Pons (tissue), 1 donor: Measurements from ENCODE around the gene PYM1.
"Not testable (repeated sequence)": the region's sequence is repeated elsewhere in the genome, so short reads cannot be mapped to it uniquely, and the experiment has no call there.

Experiments used
- DNase-seq: peaks from one replicate; pipeline ENCODE4 v3.0.0-alpha.2; 2016; ENCODE audit warnings: low spot score

Gene PYM1

DNA sequence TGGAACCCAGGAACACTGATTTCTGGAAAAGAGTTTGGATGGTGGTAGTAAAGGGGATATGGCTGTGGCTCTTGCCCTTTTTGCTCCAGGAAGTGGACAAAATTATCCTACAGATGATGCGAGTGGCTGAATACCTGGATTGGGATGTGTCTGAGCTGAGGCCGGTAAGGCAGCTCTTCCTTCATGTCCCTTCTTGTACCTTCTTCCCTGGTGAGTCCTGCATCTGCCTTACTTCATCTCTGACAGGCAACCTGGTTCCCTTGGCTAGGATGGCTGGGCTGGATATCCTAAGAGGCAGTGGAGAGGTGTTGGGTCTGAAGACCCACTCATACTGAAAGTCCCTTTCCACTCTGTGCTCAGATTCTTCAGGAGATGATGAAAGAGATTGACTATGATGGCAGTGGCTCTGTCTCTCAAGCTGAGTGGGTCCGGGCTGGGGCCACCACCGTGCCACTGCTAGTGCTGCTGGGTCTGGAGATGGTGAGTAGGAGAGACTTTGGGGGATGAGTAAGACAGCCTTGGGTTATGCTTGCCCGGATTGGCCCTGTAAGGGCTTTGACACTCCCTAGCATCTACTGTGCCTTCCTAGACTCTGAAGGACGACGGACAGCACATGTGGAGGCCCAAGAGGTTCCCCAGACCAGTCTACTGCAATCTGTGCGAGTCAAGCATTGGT is 11.3 kb upstream of the PYM1 start:
- no peak for DNase-seq

DNA sequence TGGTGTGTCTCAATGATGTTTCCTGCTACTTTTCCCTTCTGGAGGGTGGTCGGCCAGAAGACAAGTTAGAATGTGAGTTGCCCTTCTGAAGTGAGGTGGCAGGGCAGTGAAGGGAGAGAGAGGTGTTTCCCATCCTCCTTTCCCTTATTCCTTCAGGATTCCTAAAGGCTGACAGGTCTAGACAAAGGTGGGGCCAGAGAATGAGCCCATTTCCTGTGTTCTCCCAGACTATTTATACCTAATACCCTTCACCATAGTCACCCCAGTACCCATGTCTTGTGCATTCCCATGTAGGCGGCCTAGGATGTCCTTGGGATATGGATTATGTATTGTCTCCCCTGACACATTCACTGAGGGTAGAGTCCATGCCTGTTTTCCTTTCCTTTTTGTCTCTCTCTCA is 10.3 kb upstream of the PYM1 start:
- no peak for DNase-seq

DNA sequence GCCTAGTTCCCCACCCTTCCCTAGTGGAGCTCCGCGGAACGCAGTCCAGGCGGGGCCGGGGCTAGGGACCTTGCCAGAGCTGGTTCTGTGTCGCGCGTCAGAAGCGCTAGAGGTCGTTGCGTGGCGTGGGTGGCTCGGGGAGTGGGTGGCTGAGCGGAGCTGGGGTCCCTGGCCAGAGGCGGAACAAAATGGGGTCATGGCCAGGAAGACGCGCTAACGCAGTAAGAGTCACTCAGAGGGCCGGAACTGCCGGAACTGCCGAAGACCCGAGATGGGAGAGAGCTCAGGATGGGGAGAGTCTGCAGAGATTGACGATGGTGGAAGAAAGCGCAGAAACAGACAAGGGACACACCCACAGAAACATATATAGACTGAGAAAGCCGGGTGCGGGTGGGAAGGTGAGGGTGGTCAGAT is 8.1 kb upstream of the PYM1 start:
- DNase-seq, result no peak

DNA sequence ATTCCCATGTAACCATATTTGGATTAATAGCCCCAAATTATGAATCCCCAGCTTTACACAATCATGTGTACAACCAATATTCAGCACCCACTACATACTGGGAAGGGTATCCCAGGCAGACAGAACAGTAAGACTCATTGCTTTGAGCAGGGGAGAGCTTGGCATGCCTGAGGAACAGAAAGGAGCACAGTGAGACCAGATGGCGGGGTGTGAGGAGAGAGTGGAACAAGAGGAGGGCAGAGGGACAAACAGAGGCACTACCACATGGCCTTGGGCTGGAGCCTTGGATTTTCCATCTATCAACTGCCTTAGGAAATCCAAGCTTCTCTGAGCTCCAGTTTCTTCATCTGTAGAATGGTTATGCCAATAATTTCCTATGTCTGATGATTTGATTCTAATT is 7.1 kb upstream of the PYM1 start:
- DNase-seq, result no peak

DNA sequence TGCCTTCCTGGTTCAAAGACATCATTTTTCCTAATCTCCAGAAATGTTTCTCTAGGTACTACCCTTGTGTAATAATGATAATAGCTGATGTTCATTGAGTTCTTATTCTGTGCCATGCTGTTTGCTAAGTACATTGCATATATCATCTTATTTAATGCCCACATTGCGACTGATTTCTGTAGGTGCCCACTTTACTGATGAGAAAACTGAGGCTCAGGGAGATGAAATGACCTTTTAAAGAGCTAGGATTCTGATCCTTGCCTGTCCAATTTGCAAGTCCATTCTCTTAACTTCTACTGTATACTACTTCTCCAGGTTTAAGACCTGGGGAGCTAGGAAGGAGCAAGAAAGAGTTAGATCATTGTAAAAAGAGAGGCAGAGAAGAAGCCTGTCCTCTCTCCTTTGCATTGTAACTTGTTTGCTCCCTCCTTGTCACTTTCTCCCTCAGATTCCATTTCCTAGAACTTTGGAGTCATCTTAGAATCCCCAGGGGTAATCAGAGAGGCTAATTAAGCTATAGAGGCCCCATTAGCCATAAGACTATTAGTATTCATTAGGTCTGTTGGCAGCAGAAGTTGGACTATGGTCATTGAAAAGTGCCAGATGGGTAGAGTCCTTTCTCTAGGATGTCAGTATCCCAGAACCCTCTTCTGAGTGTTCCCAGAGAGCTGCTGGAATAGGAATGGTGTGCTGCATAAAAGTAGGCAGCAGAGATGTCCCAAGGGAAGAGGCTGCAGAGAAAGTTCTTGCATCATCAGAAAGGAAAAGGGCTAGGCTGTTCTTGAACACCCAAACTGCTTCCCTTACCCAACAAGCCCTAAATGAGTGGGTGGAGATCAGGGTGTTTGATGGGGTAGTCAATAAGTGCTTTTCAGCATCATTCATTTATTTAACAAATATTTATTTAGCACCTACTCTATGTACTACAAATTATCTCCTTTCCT is 6.4 kb upstream of the PYM1 start:
- DNase-seq, result no peak

DNA sequence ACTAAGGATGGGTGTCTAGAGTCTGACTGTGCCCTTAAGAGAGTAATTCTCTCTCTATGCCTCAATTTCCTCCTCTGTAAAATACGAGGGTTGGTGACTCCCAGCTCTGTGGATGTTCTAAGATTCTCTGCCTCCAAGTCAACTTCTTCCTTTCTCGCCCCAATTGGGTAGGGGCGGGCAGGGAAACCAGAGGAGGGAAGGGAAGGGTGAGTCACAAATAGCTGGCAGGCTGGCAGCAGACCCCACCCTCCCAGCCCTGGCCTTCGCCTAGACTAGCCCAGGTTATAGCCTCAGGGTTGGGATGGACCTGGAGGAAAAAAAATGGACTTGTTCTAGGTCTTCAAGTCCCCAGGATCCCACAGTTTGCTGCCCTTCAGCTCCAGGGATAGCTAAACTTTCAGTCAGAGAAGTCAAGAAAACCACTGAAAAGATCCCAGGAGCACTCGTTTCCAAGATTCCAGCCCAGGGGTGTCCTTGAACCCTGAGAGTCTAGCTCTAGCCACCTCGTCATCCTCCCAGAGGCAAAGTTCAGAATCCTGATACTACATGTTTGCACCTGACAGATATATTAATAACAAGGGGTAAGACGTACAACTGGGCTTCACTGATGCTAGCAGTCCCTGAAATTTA is 5.6 kb upstream of the PYM1 start:
- no peak for DNase-seq

DNA sequence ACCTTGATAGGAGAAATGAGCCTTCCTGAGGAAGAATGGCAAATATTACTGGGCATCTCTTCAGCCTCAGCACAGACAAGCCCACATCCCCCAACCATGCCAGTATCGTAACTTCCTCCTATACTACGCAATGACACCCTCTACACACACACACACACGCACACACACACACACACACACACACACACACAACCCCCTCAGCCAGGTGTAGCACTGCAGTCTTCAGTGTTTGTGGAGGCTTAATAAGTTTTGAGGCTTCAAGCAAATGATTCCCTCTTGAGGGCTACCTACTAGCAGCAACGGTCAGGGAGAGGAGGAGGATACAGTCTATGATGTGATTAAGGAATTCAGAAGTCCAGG is 4.8 kb upstream of the PYM1 start:
- peak; percentile 10 for DNase-seq

DNA sequence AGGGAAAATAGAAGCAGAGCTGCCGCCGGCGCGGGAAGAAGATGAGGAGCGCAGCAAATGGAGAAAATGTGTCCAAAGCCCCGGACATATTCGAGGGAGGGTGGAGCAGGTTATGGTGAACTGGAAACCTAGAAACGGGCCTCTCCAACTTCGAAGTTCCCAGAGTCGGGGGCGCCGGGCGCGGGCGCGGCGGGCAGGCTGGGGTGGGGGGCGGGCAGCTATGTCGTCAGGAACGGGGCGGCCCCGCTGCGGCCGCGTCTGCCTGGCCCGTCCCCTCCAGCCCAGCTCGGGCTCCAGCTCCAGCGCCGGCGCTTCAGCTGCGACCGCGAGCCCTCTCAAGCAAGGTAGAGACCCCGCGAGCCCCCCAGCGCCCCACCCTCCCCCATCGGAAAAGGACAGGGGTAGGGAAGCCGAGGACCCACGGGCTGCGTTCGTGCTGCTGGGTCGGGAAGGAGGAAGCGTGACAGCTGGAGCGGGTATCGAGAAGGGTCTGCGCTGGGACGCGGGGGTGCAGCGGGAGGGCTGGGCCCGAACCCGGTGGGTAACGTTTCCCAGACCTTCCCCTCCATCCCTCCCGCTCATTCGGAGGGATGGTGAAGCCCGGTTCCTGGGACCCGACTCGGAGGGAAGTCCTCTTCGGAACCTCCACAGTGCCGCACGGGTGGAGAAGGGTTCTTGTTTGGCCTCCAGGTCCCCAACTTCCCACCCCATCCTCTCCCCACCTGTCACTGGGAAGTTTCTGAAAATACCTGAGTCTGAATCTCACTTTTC is 4.3 kb upstream of the PYM1 start:
- DNase-seq, result peak; percentile 7

DNA sequence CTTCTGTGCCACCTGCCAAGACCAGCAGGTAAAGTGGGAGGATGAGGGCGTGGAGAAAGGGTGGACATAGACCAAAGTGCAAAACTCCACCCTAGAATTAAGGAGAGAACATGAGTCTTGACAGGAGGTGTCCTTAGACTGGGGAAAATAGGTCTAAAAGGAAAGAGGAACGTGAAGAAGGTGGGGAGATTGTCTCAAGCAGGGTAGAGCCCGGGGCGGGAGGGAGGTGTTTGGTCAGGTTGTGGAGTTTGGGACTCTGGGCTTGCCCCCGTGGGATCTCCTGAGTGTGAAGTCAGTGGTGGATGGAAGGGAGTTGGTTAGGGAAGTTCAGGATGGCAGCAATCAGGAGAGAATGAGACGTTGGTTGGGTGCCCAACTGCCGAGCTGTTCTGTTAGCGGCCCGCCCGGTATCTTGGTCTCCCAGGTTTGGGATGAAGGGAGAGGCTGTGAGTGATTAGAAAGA is 3.7 kb upstream of the PYM1 start:
- DNase-seq, result peak; percentile 19

DNA sequence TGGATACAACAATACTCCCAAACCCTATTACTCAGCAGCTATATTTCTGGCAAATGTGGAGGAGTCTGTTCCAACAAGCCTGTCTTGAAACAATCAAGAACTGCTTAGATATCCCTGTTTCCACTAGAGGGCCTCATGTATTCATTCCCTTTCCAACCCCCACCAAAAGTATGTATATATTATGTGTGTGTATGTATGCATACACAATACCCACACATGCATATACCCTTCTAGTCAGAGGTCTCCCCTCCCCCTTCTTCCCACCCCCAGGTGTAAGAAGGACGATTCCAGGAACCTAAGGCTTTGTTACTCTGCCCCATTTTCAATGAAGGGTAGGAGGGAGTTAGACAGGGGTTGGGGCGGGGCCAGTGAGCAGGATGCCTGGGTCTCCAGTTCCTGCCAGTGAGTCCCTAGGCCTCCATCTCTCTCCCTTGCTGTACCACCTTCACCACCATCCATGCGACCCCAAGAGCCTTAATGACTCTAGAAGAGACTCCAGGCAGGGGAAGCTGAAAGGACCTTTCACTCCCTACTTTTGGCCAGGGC is 3.1 kb upstream of the PYM1 start, which contains the start of gene DGKA:
Gene DGKA (plus strand): TSS at position 392 of the 546 bp plus-strand sequence. CDS start 5,342 bp downstream, outside the sequence.
- DNase-seq, result peak; percentile 75

DNA sequence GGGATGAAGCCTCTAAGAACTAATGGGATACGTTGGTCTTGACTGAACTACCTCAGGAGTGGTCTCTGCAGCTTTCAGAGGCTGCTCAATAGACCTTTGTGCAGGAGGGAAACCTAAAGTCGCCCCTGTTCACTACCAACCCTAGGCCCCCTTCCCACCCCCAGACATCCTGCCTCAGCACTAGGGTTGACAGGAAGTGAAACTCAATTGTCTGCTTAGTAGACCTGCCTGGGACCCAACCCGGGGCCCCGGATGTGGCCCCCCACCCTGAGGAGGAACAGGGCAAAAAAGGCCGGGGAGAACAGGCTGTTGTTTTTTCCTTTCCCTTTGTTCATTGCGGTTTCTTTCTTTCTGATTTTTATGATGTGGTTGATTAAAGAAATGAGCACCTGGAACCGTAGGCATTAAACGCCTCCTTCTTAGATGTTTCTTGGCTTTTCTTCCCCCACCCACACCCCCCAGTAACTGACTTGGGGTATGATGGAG is 1.7 kb upstream of the PYM1 start:
- peak; percentile 40 for DNase-seq

DNA sequence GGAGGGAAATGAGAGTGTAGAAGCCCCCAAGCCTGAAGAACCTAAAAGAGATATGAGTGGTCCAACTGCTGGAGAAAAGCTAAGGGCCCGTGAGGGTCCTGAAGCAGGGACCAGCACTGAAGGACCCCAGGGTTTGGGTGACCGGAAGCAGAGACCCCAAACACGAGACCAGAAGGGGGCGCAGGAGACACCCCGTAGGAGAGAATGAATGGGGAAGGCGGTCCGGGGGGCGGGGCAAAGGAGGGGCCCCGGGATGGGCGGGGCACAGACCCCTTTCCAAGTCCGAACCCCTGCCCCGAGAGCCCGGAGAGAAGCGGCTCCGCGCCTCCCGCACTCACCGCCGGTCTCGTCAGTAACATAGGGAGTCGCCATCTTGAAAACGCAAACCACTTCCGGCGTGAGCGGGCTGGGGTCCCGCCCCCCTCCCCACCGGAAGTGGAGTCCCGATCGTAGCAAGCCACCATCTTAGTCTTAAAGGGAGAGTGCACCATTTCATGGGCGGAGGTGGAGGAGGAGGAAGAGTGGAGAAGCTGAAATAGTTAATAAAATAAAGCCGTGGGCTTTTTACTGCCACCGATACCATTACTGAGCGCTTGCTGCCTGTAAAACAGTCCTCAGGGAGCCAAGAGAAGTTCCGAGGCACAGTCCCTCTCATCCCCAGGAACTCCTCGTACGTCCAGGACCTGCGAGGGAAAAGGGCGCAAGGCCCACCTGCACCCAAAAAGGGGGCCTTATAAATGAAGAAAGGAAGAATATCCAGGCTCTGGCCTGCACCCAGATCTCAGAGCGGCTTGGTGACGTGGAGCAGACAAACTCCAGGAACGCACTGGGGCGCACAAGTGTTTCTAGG is 731 bp downstream of the PYM1 start:
- DNase-seq, result peak; percentile 93

DNA sequence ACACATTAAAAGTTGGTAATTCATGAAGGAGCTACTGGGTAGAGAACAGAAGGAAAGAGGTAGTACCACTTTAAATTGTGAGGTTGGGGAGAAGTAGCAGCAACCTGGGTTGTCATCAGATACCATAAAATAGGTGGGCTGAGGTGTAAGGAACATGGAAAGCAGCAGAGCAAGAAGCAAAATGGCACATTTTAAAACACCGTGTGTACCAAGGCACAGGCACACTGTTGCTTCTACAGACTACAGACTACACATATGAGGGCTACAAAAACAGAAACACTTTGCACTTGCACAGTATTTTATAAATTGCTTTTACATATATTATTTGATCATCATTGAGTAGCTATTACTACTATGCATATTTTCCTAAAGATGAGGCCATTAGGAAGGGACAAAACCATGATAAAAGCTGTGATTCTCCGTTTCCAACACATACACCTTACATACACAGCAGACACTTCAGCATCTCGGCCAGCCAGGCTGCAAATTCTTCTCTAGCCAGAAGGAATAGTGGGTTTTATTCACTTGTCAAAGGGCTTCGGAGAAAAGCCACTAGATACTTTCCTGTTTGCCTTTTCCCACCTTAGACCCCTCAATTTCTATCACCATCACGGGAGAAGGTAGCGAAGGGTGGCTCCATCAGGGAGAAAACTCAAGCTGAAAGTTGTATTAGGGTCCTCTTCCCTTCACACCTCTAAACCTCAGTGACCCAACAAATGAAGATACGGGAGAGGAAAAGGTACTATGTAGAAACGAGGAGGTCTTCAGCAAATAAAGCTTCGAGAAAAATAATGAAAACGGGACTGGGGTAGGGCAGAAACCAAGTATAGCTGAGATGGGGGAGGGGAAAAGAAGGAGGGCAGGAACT is 1.6 kb downstream of the PYM1 start:
- no peak for DNase-seq

DNA sequence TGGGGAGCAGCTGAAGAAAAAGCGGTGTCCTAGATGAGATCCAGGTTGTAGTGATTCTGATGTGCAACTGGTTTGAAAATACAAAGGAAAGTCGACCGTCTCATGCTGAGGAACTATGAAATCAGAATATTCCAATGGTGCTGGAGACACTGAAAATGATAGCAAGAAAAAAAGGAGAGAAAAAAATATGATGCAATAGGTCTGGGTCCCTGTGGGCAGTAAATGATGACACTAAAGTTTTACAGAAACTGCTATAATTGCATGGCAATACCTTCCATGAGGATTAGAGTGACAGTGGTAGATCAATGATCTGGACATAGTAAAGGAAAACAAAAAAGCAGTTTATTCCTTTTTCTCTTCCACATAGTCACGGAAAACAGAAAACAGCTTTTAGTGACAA is 2.3 kb downstream of the PYM1 start:
- DNase-seq, result no peak

DNA sequence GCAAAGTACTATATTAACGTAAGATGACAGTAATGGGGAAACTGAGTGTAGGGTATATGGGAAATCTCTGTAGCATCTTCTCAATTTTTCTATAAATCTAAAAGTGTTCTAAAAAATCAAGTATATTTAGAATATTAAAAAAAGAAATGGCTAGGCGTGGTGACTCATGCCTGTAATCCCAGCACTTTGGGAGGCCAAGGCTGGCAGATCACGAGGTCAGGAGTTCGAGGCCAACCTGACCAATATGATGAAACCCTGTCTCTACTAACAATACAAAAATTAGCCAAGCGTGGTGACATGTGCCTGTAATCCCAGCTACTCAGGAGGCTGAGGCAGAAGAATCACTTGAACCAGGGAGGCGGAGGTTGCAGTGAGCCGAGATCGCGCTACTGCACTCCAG is 4.0 kb downstream of the PYM1 start:
- not testable (repeated sequence) for DNase-seq

DNA sequence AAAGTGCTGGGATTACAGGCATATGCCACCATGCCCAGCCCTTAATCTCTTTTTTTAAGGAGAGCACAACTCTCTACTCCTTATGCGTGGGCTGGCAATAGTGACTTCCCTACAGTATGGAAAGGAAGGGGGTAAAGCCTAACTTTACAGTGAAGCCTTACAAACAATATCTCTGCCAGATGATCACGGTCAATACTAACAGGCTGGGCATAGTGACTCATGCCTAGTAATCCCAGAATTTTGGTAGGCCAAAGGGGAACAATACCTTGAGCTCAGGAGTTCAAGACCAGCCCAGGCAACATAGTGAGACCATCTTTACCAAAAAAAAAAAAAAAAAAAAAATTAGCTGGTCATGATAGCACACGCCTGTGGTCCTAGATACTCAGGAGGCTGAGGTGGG is 5.6 kb downstream of the PYM1 start:
- no peak for DNase-seq

DNA sequence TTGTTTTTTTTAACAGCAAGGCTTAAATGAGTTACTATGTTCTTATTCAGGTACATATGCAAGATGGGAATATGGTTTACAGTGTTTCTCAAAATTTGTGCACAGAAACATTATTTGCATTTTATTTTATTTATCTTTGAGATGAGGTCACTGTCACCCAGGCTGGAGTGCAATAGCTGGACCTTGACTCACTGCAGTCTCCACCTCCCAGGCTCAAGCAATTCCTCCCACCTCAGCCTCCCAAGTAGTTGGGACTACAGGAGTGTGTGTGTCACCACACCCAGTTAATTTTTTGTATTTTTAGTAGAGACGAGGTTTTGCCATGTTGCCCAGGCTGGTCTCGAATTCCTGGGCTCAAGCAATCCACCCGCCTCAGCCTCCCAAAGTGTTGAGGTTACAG is 8.7 kb downstream of the PYM1 start:
- DNase-seq, result not testable (repeated sequence)

DNA sequence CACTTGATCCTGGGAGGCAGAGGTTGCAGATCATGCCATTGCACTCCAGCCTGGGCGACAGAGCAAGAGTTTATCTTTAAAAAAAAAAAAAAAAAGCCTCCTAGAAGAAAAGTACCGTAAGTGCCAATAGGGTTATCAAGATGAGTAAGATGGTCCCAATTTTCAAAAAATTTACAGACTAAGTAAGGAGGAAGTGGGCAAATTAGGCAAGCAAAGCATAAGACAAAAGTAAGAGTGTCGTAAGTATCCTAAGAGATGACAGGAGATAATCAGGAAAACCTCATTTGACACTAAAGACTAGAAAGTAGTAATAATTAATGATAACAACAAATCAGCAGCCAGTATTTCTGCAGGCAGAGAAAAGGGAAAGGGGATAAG is 12.2 kb downstream of the PYM1 start:
- DNase-seq, result no peak

DNA sequence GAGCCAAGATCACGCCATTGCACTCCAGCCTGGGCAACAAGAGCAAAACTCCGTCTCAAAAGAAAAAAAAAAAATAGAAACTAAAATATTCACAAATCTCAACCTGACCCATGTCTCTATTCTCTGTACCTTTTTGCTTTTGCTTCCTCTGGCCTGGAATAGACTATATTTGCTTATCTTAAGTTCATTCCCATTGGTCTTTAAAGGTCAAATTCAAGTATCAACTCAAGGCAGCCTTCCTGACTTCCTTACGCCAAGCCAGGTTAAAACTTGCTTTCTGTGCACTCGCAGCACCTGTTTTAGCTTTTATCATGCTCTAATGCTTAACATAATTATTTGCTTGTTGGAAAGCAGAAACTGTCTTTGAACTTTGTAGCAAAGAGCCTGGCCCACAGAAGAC is 14.8 kb downstream of the PYM1 start:
- no peak for DNase-seq

DNA sequence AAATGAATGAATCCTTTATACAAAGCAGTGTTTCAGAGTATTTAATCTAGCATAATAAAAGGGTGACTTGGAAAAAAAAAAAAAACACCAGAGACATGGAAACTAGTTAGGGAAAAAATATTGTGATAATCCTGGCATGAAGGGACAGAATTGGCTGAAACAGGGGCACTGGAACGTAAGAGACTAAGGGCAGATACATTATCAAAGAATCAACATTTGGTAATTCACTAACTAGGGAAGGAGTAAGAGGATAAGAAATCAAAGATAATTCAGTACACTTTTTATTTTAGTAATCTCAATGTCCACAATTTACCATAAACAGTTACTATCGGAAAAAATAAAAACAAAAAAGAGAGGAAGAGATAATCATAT is 18.2 kb downstream of the PYM1 start:
- DNase-seq, result no peak
